GM18498 (cell line): ENCODE data around the gene RERGL.
"Not testable (repeated sequence)": the region's sequence is repeated elsewhere in the genome, so short reads cannot be mapped to it uniquely, and the experiment has no call there.

ENCODE experiments used
- ATAC-seq: cut with Tn5 transposase; IDR thresholded peaks from one replicate; pipeline ENCODE4 v1.9.1; 2021; ENCODE audit warnings: mild to moderate bottlenecking, moderate library complexity; ENCODE audit not compliant: unreplicated experiment

The RERGL gene, protein sequence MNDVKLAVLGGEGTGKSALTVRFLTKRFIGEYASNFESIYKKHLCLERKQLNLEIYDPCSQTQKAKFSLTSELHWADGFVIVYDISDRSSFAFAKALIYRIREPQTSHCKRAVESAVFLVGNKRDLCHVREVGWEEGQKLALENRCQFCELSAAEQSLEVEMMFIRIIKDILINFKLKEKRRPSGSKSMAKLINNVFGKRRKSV

GRCh38 chr12:18090093-18090492 lies at the start of gene RERGL:
RERGL (minus strand) TSS chr12:18090193; CDS start chr12:18090140, 53 bp downstream.
- ATAC-seq: no peak

DNA sequence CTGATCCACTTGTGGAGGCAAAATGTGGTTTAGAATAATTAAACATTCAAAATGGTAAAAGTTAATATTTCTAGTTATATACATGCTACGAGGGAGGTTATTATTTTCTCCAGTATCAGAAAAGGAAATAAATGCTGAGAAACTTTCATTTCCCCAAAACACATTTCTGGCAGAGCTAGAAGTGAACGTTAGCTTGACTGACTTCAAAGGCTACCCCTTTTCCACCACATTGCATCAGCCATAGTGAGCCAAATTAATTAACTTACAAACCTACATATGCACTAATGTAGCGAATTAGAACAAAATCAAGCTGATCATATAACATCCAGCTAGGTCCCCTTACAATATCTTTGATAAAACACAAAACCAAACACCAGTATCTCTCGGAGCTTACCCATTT lies 49.3 kb upstream of the RERGL start:
- no peak for ATAC-seq

DNA sequence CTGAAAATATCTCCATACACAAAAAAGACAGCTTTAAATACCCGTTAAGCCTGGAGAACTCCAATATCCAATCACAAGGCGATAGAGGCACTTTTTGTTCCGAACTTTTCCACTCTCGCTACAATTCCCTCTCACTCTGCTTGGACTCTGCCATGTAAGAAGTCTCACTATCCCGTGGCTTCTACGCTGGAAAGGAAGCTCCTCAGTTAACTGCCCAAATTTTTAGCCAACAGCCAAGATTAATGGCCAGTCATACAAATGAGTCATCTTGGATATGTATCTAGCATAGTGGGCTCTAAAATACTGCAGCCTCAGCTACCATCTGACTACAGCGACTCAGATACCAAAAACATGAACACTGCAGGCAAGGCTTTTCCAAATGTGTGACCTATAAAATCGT lies 45.5 kb upstream of the RERGL start:
- ATAC-seq: no peak

GRCh38 chr12:18135086-18135485 lies 45.1 kb upstream of the RERGL start:
- ATAC-seq: no peak

- ATAC-seq: no peak
These were observed 40.9 kb upstream of the RERGL start for GRCh38 chr12:18130851-18131250.

- no peak for ATAC-seq
These were observed 33.7 kb upstream of the RERGL start for GRCh38 chr12:18123707-18124106.

DNA sequence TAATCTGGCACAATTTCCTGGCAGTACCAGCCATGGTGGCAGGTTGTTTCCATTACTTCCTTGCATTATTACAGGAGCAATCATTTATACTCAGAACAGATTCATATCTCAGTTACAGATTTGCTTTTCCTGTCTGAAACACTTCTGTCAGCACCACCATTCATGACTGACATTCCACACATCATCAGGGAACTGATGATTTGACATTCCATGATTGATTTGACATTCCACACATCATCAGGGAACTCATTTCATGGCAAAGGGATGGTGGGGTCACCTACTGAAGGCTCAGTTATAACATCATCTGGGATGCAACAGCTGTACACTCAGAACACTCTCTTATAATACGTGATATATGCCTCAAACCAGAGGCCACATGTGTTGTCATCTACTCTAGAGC lies 30.9 kb upstream of the RERGL start:
- ATAC-seq: no peak

- no peak for ATAC-seq
These were observed 18.6 kb upstream of the RERGL start for GRCh38 chr12:18108611-18109010.

- no peak for ATAC-seq
These were observed 13.6 kb upstream of the RERGL start for GRCh38 chr12:18103624-18104023.

DNA sequence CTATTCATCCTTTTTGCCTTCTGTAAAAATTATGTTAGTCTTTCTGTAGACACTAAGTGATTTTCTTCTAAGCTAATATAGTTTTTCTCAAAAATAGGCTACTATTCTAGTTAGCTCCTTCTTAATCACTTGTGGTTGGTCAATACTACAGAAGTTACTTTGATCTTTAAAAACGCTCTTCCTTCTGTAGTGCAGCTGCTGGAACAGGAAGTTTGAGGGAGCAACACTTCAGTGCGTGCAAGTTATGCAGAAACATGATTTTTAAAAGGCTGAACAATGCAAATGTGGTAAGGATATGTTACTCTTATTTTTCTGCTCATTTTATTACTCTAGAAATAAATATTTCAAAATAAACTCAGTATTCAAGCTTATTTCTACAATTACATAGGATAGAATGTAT lies 11.1 kb upstream of the RERGL start:
- no peak for ATAC-seq

DNA sequence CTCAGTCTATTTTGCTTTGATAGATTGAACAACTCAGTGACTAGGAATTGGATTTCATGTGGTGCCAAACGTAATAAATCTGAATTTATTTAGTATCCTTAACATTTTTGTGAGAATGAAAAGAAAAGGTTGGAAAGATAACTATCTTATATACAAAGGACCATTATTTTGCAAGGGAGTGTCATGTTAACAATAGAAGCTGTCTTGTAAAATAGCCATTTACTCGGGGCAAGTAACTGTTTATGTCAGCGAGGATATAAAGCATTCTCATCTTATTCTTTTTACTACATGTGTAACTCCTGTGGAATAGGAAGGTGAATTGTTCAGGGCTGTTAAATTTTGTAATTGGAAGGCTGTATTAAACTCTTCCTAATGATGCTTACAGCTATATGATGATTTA lies 5.9 kb downstream of the RERGL start:
- no peak for ATAC-seq

DNA sequence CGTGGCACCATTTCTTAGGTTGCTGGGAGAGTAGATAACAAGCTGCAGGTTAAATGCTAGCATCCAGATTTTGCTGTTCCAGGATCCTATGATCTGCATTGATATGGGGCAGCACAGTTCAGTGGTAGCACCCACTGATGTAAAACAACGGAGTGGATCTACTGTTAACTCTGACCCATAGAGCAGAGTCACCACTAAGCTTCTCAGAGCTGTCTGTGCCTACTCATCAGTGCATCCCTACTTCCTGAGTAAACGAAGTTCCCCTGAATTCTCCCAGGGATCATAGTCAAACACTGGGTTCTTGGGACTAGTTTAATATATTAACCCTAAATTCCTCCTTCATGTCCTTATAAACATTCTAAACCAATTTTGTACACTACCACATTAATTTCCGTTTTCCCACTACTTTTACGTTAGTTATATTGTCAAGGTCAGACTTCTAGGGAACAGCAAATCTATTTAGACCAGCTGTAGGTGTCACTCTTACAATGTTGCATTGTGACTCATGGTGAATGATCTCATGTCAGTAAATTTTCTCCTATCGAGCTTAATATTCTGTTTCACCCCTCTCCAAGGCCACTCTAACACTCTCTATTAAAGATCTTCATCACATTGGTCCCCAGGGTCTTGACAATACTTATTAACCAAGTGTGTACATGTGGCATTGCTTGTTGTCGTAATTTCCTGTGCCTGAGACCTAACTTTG lies 10.3 kb downstream of the RERGL start:
- ATAC-seq: no peak

DNA sequence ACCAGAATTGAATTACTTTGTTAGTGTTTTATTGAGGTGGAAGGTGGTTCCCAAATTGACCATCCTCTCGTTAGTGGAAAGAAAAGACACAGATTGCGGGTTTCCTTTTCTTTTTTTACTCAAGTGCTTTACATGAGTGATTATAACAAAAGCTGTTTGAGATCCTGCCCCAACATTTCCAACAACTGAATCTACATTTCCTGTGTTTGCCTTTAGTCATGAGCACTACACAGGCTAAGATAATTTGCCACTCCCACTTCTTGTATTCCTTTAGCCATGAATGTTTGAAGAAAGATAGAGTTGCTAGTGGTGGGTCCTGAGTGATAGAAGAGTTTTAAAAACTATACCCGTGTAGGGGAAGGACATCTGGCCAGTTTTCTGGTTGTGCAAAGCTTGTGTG lies 16.0 kb downstream of the RERGL start:
- no peak for ATAC-seq

DNA sequence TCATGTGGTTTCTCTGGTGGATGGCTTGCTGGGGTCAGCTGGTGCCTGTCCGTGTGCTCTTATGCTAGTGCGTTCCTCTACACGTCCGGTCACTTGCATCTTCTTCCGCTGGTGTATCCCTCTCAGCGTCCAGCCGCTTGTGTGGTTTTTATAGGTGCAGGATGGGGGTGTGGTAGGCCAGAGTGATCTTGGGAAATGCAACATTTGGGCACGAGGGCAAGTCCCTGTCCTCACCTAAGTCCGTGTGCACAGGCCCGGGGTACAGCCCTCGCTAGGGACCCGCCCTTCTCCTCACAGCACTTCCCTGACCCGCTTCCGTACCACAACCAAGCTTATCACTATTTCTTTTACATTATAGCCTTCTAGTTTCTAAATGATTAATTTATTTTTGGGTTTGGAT lies 17.3 kb downstream of the RERGL start:
- no peak for ATAC-seq

- no peak for ATAC-seq
These were observed 18.7 kb downstream of the RERGL start for GRCh38 chr12:18071336-18071735.

- no peak for ATAC-seq
These were observed 21.6 kb downstream of the RERGL start for GRCh38 chr12:18068355-18068754.

GRCh38 chr12:18066666-18067065 lies 23.3 kb downstream of the RERGL start:
- ATAC-seq: no peak

GRCh38 chr12:18062867-18063266 lies 27.1 kb downstream of the RERGL start:
- ATAC-seq: not testable (repeated sequence)

DNA sequence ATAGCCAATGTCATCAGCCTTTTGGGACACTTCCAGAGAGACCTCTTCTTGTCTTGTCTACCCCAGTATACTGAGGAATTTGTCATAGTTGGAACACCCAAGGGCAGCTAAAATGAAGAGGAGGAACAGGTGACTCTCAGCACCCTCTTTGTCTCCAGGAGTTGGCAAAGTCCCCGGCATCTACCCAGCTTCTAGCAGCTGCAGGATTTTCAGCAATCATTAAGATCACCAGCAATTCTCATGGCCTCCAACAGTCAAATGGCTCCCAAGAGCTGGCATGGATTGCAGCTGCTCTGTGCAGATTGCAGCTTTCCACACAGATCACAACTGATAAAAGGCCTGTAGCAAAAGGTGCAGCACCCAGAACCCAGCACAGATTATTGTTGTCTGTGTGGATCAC lies 32.9 kb downstream of the RERGL start:
- ATAC-seq: no peak

- ATAC-seq: no peak
These were observed 34.9 kb downstream of the RERGL start for GRCh38 chr12:18054925-18055619.

GRCh38 chr12:18045446-18045992 lies 44.5 kb downstream of the RERGL start:
- no peak for ATAC-seq
